HG03103 (cell line): ENCODE results near the gene RPL36.

Source experiments
- ATAC-seq: cut with Tn5 transposase; IDR thresholded peaks from one replicate; pipeline ENCODE4 v1.9.1; 2021; ENCODE audit warnings: low read depth; ENCODE audit not compliant: unreplicated experiment

RPL36 gene

DNA sequence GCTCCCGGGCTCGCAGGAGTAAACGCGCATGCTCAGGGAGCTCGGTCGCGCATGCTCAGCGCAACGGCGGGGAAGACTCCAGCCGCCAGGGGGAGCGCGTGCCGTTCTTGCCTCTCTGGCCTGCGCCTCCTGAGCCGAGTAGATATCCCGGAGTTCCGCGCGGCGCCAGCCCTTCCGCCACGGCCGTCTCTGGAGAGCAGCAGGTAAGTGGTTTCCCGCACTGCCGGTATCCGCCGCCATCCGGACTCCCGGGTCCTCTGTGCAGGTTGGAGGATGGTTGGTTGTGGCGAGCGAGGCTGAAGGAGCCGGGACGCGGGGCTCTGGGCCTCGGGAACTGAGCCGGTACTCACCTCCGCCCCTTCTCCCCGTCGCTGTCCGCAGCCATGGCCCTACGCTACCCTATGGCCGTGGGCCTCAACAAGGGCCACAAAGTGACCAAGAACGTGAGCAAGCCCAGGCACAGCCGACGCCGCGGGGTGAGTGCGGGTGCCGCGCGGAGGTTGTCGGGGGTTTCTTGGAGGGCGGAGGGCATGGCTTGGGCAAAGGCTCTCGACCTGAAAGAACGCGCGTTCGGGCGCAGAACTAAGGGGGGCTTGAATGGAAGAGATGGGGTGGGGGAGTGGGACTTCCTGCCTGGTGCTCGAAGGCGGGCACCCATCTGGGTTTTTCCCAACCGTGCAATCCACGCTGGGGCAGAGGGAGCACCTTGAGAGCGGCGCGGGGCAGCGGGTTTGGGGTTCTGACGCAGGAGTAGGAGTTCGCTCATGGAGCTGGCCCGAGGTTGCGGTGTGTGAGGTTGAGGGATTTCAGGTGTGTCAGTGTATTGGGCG is at the start of gene RPL36:
TSS of gene RPL36 (plus strand) at position 171 of the 830 bp plus-strand sequence. CDS start at position 384, 213 bp downstream.
- ATAC-seq: peak; percentile 43

DNA sequence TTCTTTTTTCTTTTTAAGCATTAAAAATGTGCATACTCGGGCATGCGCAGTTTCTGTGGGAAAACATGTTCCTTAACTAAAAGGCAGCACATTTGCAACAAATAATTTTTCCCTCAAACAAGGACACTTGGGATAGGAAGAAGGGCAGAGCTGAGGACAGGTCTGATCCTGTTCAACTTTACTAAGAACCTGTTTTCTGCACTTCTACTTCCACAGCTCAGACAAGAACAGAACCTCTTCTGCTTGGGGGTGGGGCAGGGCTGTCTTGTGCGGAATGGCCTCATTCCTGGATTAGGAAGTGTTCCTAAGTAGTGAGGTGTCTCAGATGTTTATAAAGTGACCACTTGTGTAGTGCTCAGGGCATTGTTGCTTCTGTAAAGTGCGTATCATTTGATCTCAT is 48.9 kb upstream of the RPL36 start:
- no peak for ATAC-seq

DNA sequence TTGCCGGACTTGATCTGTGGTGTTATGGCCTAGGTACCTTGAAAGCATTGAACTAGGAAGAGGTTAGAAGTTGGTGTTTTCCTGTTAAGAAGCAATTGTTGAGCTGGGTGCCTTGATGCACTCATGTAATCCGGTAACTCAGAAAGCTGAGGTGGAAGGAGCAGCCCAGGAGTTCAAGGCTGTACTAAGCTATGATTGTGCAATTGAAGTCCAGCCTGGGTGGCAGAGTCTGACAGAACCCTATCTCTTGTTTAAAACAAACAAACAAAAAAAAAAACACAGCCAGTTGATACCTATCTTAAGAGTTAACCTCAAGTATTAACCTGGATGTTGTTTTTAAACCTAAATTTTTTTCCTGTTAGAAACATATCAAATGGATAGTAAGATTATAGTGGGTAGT is 47.9 kb upstream of the RPL36 start:
- no peak for ATAC-seq

DNA sequence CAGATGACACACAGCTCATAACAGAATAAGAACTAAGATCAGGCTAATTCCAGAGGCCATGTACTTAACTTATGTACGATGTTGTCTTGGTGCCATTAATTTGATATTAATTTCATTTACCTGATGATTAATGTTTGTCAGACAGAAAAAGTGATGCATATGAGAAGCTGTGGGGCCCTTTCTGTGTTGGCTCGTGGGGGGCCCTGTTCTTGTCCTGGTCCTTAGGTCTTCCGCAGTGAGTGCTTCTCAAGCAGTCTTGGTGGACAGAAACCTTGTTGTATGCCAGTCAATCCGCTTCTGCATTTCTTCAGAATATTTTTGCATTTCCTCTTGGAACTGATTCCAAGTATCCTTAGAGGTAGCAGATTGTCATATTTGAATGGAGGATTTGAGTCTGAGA is 47.0 kb upstream of the RPL36 start:
- ATAC-seq: no peak

DNA sequence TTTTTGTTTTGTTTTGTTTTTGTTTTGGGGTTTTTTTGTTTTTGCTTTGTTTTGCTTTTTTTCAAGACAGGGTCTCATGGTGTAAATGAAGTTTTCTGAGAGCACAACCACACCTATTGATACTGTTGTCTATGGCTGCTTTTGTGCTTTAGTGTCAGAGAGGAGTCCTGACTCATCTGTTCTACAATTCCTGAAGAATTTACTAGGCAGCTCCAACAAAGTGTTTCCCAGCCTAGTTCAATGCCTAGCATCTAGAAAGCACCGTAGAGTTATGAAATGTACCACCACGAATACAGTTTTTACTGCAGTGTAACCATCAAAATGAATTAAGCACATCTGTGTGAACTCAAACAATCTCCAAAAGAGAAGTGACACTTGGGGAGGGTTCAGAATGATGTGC is 46.1 kb upstream of the RPL36 start:
- ATAC-seq: no peak

DNA sequence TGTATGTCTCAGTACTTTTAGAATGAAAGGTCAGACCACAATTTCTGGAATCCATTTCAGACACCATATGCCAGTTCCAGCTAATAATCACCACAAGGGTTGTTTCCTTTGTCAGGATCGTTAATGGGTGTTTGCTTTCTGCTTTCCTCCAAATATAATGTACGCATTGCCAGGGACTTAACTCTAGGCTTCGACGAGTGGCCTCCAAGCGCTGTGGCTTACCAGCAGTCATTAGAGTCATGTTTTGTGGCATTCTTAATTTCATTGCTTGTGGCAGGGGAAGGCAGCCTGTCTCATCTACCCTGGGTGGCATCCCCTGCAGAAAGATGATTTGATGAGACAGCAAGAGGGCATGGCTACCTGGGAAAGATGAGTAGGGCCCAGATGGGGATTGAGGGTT is 44.7 kb upstream of the RPL36 start:
- no peak for ATAC-seq

DNA sequence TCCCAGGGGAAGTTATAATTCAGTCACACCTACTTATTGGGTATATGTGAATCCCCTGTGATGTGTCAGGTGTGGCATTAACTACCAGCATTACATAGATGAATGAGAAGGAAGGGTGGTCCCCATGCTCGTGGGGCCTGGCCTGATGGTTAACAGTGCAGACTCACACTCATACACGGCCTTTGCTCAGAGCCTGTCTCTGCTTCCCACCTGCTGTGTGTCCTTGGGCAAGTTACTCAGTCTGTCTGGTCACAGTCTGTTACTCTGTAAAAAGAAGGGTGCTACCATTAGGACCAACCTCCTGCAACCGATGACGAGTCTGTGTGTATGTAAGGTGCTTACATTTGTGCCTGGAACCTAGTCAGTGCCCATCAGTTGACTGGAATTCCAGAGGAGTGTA is 43.4 kb upstream of the RPL36 start:
- ATAC-seq: no peak

DNA sequence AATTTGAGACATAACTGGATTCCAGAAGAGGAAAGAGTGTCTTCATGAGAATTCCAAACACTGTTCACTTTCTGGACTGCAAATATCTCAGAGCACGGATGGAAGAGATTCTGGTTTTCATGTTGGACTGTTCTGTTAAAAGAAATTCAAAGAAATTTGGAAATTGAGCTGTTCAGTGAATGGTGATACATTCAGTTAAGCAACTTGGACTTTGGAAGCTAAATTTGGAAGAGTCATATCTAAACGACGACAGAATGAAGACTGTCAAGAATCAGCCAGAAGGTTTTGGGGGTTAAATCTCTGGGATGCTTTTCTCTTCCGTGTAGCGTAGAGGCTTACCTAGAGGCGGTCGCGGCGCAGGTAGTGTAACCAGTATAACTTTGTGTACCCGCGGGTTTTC is 41.6 kb upstream of the RPL36 start:
- no peak for ATAC-seq

DNA sequence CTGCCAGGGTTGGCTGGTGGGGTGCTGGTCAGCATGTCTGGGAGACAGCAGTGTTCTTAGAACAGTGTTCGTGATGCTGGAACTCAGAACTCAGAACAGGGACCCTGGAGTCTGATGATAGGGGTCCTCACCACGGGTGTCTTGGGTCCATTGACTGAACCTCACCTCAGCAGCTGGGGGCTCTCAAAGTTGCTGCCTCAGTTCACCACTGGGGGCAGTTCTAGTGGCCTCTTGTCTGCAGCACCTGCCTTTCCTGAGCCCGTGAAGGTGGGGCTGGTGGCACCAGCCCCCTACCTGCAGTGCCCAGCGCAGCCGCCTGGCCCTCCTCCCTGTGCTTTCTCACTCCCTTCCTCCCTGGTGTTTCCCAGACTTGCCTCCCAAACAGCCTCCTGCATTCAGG is 38.7 kb upstream of the RPL36 start:
- ATAC-seq: no peak

DNA sequence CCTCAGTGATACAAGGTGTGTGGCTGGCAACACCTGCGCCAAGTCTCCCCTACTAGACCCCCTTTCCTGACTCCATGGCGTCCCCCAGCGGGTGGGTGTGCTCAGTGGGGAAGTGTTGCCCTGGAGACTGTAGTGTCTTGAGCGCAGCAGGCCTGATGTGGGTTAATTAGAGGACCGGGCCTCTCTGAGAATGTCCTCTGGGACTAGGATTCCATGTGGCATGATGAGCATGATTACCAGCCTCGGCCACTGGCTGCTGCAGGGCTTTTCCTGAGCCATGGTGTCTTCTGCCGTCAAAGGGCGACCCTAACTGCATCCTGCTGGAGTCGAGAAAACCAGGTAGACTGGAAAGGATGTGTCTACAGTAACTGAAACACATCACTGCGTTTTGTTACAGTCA is 37.8 kb upstream of the RPL36 start:
- ATAC-seq: no peak

DNA sequence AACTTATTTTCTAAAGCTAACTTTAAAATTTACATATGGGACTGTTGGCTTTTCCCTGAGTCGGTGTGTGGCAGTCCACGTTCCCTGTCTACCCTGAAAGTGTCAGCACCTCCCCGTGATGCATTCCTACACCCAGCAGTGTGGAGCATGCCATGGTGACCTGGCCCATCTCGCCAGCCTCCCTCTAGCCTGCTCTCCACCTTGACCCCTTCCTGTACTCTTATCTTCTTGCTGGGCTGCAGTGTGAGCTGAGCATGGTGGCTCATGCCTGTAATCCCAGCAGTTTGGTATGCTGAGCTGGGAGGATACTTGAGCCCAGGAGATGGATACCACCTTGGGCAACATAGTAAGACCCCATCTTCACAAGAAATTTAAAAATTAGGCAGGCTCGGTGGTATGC is 35.2 kb upstream of the RPL36 start:
- no peak for ATAC-seq

DNA sequence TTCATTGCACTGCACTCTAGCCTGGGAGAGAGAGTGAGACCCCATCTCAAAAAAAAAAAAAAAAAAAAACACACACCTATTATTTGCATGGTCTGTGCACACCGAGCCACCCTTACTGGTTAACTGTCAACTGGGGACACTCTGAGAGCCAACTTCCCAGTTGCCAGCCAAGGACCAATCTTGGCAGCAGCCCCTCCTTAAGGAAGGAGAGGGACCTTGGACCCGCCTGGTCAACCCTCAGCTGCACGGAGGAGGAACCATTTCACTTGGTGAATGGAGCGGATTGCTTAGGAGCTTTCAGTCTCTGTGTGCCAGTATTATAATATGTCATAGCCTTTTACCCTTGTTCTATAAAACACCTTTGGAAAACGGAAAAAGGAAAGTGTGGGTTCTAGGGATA is 34.7 kb upstream of the RPL36 start:
- ATAC-seq: no peak

DNA sequence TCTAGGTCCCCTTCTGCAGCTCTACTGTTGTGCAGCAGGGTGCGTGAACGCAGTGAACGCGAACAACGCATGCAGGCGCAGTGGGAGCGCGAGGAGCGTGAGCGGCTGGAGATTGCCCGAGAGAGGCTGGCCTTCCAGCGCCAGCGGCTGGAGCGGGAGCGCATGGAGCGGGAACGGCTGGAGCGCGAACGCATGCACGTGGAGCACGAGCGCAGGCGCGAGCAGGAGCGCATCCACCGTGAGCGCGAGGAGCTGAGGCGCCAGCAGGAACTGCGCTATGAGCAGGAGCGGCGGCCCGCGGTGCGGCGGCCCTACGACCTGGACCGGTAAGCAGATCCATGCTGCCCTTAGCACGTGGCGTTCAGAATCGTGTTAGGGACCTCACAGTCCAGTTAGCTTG is 28.6 kb upstream of the RPL36 start:
- ATAC-seq: no peak

DNA sequence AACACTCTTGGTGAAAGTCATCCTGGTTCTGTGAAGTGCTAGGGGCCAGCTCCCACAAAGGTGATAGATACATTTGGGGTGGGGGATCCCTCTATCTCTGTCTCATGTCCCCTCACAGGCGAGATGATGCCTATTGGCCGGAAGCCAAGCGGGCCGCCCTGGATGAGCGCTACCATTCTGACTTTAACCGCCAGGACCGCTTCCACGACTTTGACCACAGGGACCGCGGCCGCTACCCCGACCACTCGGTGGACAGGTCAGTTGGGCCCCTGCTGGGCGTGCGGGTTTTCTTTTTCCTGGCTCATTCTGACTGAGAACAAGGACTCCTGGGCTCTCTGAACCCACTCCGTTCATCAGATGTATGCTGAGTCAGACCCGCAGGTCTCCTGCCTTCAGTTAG is 26.2 kb upstream of the RPL36 start:
- no peak for ATAC-seq

DNA sequence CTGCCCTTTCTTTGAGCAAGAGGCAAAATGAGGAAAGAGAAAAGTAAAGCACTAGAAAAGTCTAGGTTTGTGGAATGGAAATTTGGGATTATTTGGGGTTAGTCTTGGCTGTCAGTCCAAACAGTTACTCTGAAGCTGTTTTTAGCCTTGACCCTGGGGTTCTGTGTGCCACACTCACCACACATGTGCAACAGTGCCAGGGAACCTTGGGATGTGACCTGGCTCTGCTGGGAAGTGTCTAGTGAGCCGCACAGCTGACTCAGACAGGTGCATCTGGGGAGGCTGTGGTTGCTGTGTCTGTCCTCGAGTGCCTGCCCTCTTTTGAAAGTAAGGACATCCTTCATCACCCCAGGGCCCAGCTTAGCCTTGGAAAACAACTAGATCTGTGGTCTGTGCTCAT is 25.6 kb upstream of the RPL36 start:
- ATAC-seq: no peak

DNA sequence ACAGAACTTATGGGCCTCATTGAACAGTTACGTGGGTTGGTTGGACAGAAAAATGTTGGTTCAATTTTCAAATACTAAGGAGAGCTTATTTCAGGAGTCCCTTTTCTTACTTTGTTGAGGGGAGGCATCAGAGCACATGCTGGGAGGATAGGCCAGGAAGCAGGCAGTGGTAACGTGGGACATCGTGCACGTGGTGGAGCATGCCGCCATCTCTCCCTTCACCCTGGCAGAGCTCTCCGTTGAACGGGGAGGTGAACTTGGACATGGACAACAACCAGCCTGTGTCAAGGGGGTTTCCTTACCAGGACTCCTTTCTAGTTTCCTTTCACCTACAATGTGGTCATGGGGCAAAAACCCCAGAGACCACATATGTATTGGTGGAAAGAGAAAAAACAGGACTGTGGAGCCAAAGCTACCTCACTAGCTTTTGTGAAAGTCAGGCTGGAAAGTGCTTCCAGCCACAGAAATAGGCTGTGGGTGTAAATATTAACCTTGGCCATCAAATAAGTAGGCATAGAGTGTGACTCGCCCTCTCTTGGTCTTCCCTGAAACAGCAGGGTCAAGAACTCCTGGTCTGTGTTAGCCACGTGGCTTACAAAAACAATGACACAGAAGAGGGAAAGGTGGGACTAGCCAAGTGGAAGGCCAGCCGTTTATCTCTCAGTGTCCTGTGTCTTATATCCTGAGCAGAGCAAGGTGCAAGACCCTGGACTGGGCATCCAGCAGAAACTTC is 24.1 kb upstream of the RPL36 start:
- ATAC-seq: no peak

DNA sequence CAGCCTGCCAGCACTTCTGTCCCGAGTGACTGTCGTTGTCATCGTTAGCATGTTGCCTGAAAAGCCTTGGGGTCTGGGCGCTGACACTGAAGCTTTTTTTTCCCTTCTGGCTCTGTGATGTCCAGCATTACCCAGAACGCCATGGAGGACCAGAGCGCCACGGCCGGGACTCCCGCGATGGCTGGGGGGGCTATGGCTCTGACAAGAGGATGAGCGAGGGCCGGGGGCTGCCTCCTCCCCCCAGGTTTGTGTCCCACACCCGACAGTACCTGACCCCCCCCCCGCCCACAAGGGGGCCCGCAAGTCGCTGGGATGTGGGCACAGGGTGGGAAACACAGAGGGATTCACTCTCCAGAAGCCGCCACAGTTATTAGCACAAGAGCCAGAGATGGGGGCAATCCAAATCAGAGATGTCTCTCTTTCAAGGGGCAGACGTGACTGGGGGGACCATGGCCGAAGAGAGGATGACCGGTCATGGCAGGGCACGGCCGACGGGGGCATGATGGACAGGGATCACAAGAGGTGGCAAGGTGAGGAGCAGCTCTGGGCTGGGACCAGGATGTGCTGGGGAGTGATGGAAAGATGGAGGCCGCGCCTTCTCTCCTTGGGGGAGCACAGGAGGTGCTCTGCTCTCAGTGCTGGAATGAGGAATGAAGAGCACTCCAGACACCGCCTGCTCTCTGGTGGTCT is 23.0 kb upstream of the RPL36 start:
- no peak for ATAC-seq

DNA sequence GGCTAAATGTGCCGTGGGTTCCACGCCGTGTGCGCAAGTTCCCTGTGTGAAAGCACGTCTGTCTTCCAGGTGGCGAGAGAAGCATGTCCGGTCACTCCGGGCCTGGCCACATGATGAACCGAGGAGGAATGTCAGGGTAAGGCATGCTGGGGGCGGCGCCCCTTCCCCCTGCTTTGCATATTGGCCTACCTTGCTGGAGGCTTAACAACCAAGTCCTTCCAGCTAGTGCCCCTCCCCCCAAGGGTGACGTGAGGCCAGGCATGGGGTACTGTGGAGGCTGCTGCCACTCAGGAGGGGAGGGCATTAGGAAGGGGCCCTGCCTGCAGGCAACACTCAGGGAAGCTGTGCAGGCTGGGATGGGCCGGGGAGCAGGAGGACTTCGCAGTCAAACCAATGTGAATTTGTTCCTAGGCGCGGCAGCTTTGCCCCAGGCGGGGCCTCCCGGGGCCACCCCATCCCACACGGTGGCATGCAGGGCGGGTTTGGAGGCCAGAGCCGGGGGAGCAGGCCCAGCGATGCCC is 22.3 kb upstream of the RPL36 start:
- no peak for ATAC-seq

DNA sequence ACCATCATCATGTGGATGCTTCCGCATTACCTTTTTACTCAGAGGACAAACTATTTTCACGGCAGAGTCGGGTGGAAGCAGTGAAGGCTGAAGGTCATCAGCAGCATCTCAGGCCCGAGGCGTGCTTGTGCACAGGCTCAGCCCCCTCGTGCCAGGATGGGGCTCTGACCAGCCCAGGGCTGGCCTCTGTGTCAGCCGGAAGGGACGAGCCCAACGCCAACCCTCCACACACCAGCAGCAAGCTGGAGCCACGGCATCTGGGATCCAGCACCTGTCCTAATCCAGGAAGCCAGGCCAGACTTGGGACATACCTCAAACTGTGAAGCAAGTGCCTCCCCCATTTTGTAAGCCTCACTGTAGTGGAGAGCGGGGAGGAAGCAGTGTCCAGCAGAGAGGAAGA is 20.9 kb upstream of the RPL36 start:
- ATAC-seq: no peak

DNA sequence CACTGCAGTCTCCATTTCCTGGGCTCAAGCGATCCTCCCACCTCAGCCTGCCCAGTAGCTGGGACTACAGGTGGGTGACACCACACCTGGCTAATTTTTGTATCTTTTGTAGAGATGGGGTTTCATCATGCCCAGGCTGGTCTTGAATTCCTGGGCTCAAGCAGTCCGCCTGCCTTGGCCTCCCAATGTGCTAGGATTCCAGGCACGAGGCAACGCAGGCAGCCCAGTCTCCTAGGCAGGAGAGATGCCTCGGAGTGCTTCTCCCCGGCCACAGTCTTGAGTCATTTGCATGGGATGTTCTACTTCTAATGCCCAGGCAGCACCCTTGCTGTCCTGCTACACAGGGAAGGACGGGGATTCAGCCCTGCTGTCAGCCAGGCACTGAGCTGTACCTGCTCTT is 18.5 kb upstream of the RPL36 start:
- no peak for ATAC-seq

DNA sequence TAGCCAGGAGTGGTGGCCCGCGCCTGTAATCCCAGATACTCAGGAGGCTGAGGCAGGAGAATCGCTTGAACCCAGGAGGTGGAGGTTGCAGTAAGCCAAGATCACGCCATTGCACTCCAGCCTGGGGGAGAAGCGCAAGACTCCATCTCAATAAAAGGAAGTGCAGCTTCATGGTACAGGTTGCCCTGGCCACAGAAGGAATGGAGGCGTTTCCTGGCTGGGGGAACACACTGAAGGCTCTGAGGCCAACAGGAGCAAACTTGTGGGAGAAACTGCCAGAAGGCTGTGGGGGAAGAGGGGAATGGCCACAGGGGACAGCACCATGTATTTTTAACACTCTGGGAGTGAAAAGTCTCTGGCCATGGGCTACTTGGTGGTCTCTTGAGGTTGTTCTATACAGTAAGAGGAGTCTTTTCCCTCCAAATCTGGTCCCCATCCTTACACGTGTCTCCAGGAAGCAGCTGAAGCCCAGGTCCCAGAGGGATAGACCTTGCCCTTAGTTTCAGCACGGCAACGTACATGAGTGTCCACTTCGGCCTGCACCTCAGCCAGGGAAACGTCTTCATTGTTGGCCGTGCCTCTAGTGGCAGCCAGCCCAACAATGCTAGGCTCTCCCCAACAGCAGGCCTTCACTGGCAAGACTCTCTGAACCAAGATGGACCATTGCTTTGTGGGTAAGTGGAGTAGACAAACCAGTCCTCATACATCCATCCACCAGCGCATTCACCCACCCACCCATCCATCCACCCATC is 17.2 kb upstream of the RPL36 start:
- ATAC-seq: no peak
